HG02759 (cell line): ENCODE measurements around the gene LRRC36.
"Not testable (repeated sequence)": the region's sequence is repeated elsewhere in the genome, so short reads cannot be mapped to it uniquely, and the experiment has no call there.

Experiments
- ATAC-seq: cut with Tn5 transposase; IDR thresholded peaks from one replicate; pipeline ENCODE4 v1.9.1; 2021; ENCODE audit warnings: mild to moderate bottlenecking, moderate library complexity; ENCODE audit not compliant: unreplicated experiment

The LRRC36 gene

DNA sequence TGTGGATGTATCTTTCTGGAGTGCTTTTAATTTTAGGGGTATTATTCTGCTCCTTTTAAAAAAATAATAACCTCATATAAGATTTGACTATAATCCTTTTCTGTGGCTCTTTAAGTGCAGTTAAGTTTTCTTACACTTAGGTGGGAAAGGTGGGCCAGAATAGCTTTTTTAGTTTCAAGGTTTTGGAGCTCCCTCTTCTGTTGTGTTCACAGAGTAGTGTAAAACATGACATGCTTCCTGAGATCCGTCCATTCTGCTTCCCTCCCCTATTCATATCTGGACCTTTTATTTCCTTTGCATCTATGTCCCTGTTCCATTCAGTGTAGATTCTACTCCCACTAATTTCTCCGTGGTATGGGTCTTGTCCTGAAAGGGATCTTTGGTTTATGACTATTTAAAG, 12.8 kb downstream of the LRRC36 start:
- ATAC-seq = no peak

DNA sequence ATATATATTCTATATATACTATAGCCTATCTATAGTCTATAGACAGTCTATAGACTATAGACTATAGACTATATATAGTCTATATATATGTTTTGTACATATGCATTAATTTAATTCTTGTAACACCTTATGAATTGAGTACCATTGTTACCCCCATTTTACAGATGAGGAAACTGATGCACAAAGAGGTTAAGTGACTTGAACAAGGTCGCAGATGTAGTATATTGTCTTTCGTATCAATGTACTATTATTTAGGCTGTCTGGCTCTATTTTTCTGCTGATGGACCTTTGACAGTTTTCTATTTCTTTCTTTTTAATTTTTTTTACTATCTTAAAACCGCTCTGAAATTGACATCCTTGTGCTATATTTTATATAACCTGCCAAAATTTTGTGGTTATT, 14.6 kb downstream of the LRRC36 start:
- ATAC-seq = no peak

DNA sequence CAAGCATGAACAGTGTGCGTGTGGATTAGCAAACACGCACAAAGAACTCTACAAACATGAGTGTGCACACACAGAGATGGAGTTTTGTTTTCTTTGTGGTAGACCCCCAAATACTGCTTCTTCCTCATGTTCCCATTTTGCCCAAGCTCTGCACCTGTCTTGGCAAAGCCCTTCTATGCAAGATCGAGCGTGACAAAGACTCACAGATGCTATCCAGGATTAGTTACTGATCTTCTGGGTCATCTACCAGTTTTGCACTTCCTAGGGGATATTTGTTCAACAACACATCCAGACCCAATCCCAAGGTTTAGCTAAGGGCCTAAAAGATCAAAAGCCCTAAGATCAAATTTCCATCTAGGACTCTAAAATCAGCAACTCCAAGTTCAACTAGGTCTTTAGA, 16.0 kb downstream of the LRRC36 start:
- no peak for ATAC-seq

GRCh38 chr16:67345401-67345800, 18.8 kb downstream of the LRRC36 start:
- no peak for ATAC-seq

DNA sequence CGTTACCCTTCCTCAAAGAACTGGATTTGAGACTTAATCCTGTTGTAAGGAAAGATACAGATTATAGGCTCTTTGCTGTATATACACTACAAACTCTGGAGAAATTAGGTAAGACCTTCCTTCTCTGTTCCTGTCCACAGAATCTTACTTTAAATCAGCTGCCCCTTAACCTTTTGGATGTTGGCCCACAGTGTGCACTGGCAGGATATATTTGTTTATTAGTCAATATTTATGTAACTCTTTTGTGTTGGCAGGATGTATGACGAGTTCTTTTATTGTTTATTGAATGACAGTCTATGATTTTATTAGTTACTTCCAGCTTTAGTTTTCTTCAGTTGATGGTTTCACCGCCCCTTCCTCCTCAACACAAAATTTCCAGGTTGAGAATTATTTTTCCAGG, 19.7 kb downstream of the LRRC36 start:
- ATAC-seq = no peak

DNA sequence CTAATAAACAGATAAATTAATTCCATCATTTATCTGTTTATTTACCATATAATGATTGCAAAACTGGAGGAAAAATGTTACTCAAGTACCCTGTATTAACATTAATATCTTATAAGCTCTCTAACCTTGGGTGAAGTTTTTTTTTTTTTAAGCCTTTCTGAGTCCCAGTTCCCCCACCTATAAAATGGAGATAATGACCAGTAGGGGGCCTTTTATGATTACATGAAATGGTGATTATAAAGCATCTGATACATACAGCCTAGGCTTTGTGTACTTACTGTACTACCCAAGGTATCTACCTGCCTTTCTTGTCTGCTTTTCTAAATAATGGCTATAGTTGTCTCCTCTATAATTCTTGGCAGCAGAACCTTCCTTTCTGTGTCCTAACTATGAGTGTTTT, 22.6 kb downstream of the LRRC36 start:
- ATAC-seq = no peak

GRCh38 chr16:67350324-67350723, 23.7 kb downstream of the LRRC36 start:
- no peak for ATAC-seq

GRCh38 chr16:67352463-67352862, 25.8 kb downstream of the LRRC36 start:
- ATAC-seq = not testable (repeated sequence)

GRCh38 chr16:67356396-67356795, 29.8 kb downstream of the LRRC36 start:
- ATAC-seq = no peak

DNA sequence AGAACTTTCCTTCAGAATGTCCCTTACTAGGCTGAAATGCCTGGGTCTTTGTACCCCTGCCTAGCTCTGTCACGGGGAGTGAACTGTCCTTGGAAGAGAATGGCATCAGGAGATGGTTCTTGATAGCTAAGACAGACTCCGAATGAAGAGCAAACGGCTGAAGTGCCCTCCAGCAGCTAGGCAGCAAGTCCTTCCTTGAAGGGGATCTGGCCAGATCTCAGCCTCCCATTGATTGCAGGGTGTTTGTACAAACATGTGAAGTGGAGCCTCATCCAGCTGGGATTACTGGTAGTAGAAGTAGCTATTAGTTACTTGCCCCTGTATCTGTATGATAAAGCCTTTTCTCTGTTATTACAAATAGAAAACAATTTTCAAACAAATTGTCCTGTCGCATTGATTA, 30.9 kb downstream of the LRRC36 start:
- ATAC-seq = no peak

DNA sequence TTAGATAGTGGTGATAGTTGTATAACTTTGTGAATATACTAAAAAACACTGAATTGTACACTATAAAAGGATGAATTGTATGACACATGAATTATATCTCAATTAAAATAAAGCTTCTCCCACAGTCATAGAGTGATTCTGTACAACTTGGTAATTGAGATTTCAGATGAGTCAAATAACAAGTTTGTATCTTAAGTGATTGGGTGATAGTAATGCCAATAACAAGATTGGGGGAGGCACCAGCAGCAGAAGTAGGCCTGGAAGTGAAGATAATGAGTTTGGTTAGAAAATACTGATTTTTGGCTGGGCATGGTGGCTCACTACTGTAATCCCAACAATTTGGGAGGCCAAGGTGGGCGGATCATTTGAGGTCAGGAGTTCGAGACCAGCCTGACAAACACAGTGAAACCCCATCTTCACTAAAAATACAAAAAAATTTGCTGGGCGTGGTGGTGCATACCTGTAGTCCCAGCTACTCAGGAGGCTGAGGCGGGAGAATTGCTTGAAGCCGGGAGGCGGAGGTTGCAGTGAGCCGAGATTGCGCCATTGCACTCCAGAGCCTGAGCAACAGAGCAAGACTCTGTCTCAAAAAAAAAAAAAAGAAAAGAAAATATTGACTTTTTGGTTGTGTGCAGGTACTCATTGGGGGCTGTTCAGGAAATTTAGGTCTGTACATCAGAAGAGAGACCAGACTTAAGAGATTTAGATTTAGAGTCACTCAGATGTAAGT, 33.1 kb downstream of the LRRC36 start:
- not testable (repeated sequence) for ATAC-seq

DNA sequence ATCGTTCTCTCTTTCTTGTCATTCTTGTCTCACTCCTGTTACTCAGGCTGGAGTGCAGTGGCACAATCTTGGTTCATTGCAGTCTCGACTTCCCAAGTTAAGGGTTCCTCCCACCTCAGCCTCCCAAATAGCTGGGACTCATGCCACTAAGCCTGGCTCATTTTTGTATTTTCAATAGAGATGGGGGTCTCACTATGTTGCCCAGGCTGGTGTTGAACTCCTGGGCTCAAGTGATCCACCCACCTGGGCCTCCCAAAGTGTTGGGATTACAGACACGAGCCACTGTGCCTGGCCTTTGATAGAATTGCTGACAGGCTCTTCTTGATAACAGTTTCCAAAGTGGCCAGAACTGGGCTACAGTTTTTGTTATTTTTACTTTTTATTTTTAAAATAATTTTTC, 34.4 kb downstream of the LRRC36 start:
- no peak for ATAC-seq

DNA sequence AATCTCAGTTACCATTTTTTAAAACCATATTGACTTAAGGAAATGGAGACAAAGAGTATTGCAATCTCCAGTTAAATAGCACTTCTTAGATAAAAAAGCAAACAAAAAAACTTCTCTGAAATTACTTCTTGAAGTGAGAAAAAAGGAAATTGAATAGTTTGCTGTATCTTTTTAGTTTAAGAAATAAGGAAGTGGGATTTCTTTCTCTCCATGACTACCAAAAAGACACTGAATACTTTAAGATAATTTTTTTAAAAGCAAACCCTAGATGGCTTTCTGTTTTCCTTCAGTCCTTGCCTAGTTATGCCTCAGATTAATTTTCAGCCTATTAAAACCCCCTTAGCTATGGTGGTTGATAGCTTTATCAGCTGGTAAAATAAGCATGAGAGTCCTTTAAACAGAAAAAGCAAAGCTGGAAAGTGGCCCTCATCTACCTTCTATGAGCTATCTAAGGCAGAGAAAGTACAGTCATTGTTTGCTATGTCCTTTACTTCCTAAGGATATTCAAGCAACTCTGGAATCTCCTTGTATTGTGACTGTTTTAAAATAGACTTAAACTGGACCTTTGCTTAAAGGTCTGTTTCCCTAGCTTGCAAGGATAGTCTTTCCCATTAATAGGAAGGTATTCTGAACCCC, 38.1 kb downstream of the LRRC36 start:
- ATAC-seq = no peak

GRCh38 chr16:67370661-67371060, 44.0 kb downstream of the LRRC36 start:
- no peak for ATAC-seq

DNA sequence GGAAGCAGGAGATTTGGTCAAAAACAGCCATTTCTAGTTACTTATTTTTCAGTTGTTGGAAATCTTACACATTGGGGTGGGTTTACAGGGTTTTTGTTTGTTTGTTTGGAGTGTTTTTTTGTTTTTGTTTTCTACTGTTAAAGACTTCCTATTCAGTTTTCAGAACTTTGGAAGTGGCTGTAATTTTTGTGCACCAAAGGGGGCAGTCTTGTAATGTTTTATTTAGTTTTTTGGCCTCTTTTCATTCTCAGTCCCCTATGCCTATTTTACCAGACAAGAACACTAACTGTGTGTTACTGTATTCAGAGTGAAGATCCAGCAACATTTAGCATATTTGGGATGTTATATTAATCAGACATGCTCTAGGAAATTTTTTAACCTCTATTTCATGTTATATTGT, 46.0 kb downstream of the LRRC36 start:
- no peak for ATAC-seq

- ATAC-seq = not testable (repeated sequence)
Observed at GRCh38 chr16:67376012-67376411, 49.4 kb downstream of the LRRC36 start.

GRCh38 chr16:67378642-67379041, 52.0 kb downstream of the LRRC36 start:
- no peak for ATAC-seq

DNA sequence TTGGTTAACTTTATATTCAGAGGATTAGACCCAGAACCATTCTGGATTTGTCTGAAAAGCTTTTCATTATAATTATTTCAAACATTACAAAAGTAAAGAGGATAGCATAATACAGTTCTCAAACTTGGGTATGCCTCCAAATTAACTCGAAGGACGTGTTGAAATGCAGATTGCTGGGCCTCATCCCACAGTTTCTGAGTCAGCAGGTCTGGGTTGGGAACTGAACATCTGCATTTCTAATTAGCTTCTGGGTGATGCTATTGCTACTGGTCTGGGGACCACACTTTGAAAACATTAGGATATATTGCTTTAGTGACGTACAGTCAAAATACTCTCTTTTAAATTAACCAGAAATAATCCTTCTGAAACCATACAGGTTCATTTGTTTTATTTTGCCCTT, 56.7 kb downstream of the LRRC36 start:
- ATAC-seq = no peak

- no peak for ATAC-seq
Observed at GRCh38 chr16:67384778-67385510, 58.3 kb downstream of the LRRC36 start.

- no peak for ATAC-seq
Observed at GRCh38 chr16:67386861-67387455, 60.3 kb downstream of the LRRC36 start.

DNA sequence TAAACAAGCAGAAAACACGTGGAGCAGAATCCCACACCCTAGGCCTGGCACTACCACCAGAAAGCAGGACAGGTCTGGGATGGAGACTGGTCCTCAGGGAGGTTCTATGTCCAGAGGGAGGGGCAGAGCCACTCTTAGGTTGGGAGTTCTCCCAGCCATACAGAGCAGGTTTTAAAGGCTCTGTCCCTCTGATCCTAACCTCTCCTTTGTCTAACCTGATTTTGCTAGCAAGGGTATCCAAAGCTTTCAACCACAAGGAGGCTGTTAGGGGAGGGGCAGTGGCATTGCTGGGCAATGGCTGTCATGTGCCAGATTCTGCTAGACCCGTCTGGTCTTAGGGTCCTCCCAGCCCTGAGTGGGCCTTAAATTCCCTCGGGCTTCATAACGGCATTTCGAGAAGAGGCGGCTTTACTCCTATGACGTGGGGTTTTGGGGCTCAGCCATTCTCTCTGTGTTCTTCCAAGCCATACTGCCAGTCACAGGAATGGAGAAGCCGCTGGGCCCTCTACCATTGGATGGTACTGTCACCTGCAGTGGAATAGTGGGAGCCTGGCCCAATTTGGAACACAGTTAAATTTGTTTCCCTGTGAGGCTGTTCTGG, 61.0 kb downstream of the LRRC36 start:
- no peak for ATAC-seq
